ENCODE measurements around the gene ZNF311. TPM values are rescaled to one million over a fixed set of nuclear protein-coding genes. Genes with fewer than 3 reads are reported as not detected.

The ZNF311 gene
- total and polyA plus RNA-seq, 9 of the 15 experiments (the other 6 are each of a cell fraction or from before 2014, with no cell fraction given) = 5.1 to 10.0 (median 7.5) TPM

GRCh38 chr6:28996844-28997510 lies 8.1 kb downstream of the ZNF311 start (continued):
- TF ChIP-seq ZNF384 (IDR thresholded peaks at IDR 0.05; ENCODE audit: low read depth, low read length) = 0 out of 2 replicates have a peak, but pooled peaks have one; percentile 12
- TF ChIP-seq KDM1A (IDR thresholded peaks at IDR 0.05) = peak; percentile 66 to 73
- 0 out of 2 replicates have a peak, but pooled peaks have one; percentile 26 for TF ChIP-seq GATA2 (CRISPR knock-in tag; IDR thresholded peaks at IDR 0.05)
- no peak for TF ChIP-seq SIN3A (IDR thresholded peaks at IDR 0.05; ENCODE audit: borderline replicate concordance in 2 of 2, control insufficient read depth in 1 of 2, low read depth in 2 of 2, low read length in 2 of 2)
- TF ChIP-seq NFE2 (IDR thresholded peaks at IDR 0.05; ENCODE audit: low read depth) = peak; percentile 73
- TF ChIP-seq FOXP4 (CRISPR knock-in tag; IDR thresholded peaks at IDR 0.05; ENCODE audit: borderline replicate concordance) = no peak
- TF ChIP-seq MCM3 (IDR thresholded peaks at IDR 0.05) = no peak
- TF ChIP-seq POLR2AphosphoS5 (IDR thresholded peaks at IDR 0.05; ENCODE audit: control insufficient read depth, insufficient read depth, low read depth, low read length) = peak; percentile 59; the same call in 1 of the 2 replicates
- TF ChIP-seq TEAD4 (IDR thresholded peaks at IDR 0.05; ENCODE audit: low read length) = peak; percentile 83
- no peak for TF ChIP-seq TEAD4 (CRISPR knock-in tag; IDR thresholded peaks at IDR 0.05; ENCODE audit: borderline replicate concordance)
- no peak for TF ChIP-seq HDAC3 (IDR thresholded peaks at IDR 0.05; ENCODE audit: borderline replicate concordance, partially characterized antibody)
- TF ChIP-seq STAT5A (IDR thresholded peaks at IDR 0.05; ENCODE audit: borderline replicate concordance, low read length) = peak; percentile 51
- peak; percentile 96 for TF ChIP-seq ZNF316 (IDR thresholded peaks at IDR 0.05)
- no peak for TF ChIP-seq CREBBP (IDR thresholded peaks at IDR 0.05; ENCODE audit: low read depth, low read length)
- peak; percentile 82 for TF ChIP-seq SOX6 (IDR thresholded peaks at IDR 0.05)
- TF ChIP-seq MYC (IDR thresholded peaks at IDR 0.05; ENCODE audit: low read depth, low read length) = no peak
- TF ChIP-seq MYC (CRISPR knock-in tag; IDR thresholded peaks at IDR 0.05; ENCODE audit: borderline replicate concordance, low read depth) = no peak
- TF ChIP-seq REST (IDR thresholded peaks at IDR 0.05; ENCODE audit: borderline replicate concordance) = peak; percentile 24; the same call in 1 of the 2 replicates
- TF ChIP-seq REST (CRISPR knock-in tag; IDR thresholded peaks at IDR 0.05; ENCODE audit: low read depth) = no peak
